Hepatocyte (in vitro differentiated cells): ENCODE results near the gene STUB1.

Source experiments
- EZH2 ChIP-seq: fragments of 200-600 bp; sonication (generic); IDR thresholded peaks from 2 replicates; pipeline ENCODE4 v1.6.1; 2016; ENCODE audit warnings: antibody characterized with exemption, mild to moderate bottlenecking, borderline replicate concordance
- EZH2phosphoT487 ChIP-seq: fragments of 200-600 bp; sonication (generic); IDR thresholded peaks from one replicate; pipeline ENCODE4 v1.6.1; 2018; ENCODE audit warnings: antibody characterized with exemption, mild to moderate bottlenecking, low read depth, moderate library complexity; ENCODE audit not compliant: unreplicated experiment, severe bottlenecking
- TF ChIP-seq, protein P1 (sequence below): fragments of 200-600 bp; sonication (generic); IDR thresholded peaks from 2 replicates; pipeline ENCODE4 v1.5.1; 2016; ENCODE audit warnings: antibody characterized with exemption, mild to moderate bottlenecking; ENCODE audit not compliant: poor library complexity

GRCh38 chr16:714558-715476, 34.6 kb downstream of the STUB1 start, which contains the start of gene METRN:
- TF ChIP-seq, protein P1, sequence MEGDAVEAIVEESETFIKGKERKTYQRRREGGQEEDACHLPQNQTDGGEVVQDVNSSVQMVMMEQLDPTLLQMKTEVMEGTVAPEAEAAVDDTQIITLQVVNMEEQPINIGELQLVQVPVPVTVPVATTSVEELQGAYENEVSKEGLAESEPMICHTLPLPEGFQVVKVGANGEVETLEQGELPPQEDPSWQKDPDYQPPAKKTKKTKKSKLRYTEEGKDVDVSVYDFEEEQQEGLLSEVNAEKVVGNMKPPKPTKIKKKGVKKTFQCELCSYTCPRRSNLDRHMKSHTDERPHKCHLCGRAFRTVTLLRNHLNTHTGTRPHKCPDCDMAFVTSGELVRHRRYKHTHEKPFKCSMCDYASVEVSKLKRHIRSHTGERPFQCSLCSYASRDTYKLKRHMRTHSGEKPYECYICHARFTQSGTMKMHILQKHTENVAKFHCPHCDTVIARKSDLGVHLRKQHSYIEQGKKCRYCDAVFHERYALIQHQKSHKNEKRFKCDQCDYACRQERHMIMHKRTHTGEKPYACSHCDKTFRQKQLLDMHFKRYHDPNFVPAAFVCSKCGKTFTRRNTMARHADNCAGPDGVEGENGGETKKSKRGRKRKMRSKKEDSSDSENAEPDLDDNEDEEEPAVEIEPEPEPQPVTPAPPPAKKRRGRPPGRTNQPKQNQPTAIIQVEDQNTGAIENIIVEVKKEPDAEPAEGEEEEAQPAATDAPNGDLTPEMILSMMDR: no peak
- TF ChIP-seq EZH2phosphoT487: no peak
- no peak for TF ChIP-seq EZH2
